ENCODE measurements around the gene EEF2. TPM values are rescaled to one million over a fixed set of nuclear protein-coding genes. Genes with fewer than 3 reads are reported as not detected.

EEF2 gene
- total RNA-seq, 2 experiments from 2014 or later: 2,756 to 2,866 TPM

- no peak overlapping the region for H3K4me3 ChIP-seq (ENCODE audit: low read length)
Observed at GRCh38 chr19:4033028-4033956, 48.0 kb upstream of the EEF2 start.

DNA sequence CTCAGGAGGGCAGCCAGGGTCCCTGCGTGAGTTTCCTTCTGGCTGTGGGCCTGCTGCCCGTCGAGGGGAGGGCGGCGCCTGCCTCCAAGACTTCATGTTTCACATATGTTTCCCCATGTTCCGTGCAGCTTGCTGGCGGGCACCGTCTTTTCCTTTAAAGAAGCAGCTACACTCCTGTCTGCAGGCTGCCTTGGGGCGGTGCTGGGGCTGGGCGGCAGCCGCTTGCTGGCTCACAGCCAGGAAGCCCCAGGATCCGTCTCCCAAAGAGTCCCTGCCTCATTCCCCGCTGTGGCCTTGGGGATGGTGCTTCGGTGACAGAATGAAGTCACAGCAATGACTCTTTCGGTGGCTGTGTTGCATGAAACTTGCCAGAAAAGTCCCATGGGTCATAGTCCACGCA, 47.2 kb upstream of the EEF2 start:
- ChIA-PET POLR2A (no interaction called here), CTCF (no interaction called here)
- H3K36me3 ChIP-seq (ENCODE audit: insufficient read depth, low read length): peaks cover 50% of the 10 kb centered on the region
- ATAC-seq (ENCODE audit: poor library complexity) (no peak), DNase-seq (no peak)
- H3K27me3 Mint-ChIP-seq: no peaks in the 10 kb centered on the region
- no peaks in the 10 kb centered on the region for H3K4me1 ChIP-seq (ENCODE audit: insufficient read depth, low read length)
- intact Hi-C loops (cut with DNase I, micrococcal nuclease): no loop called here
- no peak overlapping the region for H3K4me3 Mint-ChIP-seq
- TF ChIP-seq, protein P1, sequence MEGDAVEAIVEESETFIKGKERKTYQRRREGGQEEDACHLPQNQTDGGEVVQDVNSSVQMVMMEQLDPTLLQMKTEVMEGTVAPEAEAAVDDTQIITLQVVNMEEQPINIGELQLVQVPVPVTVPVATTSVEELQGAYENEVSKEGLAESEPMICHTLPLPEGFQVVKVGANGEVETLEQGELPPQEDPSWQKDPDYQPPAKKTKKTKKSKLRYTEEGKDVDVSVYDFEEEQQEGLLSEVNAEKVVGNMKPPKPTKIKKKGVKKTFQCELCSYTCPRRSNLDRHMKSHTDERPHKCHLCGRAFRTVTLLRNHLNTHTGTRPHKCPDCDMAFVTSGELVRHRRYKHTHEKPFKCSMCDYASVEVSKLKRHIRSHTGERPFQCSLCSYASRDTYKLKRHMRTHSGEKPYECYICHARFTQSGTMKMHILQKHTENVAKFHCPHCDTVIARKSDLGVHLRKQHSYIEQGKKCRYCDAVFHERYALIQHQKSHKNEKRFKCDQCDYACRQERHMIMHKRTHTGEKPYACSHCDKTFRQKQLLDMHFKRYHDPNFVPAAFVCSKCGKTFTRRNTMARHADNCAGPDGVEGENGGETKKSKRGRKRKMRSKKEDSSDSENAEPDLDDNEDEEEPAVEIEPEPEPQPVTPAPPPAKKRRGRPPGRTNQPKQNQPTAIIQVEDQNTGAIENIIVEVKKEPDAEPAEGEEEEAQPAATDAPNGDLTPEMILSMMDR (IDR thresholded peaks at IDR 0.05): no peak
- H3K9me3 ChIP-seq (ENCODE audit: control insufficient read depth in 1 of 2, insufficient read depth in 1 of 2, low read length in 2 of 2): no peaks in the 10 kb centered on the region
- H3K36me3 Mint-ChIP-seq (ENCODE audit: low read depth): peaks cover 7% of the 10 kb centered on the region
- no peaks in the 10 kb centered on the region for H3K9me3 Mint-ChIP-seq
- peak overlapping the region in 1 of 2 donors; percentile 7 for H3K27ac ChIP-seq (ENCODE audit: low read depth in 1 of 2, low read length in 2 of 2)
- H3K4me1 Mint-ChIP-seq (ENCODE audit: low read depth): no peaks in the 10 kb centered on the region
- H3K27ac Mint-ChIP-seq: no peak overlapping the region
- H3K27me3 ChIP-seq (ENCODE audit: control insufficient read depth in 1 of 2, insufficient read depth in 2 of 2, low read length in 2 of 2): no peaks in the 10 kb centered on the region
- H3K4me3 ChIP-seq (ENCODE audit: low read length): no peak overlapping the region

More at GRCh38 chr19:4033028-4033956, 48.0 kb upstream of the EEF2 start:
- POLR2A ChIA-PET: no interaction called here
- TF ChIP-seq, protein P1 (IDR thresholded peaks at IDR 0.05): no peak
- no peak for ATAC-seq (ENCODE audit: poor library complexity)
- peaks cover 6% of the 10 kb centered on the region for H3K36me3 Mint-ChIP-seq (ENCODE audit: low read depth)
- no peaks in the 10 kb centered on the region for H3K4me1 ChIP-seq (ENCODE audit: insufficient read depth, low read length)
- DNase-seq: no peak
- H3K4me3 Mint-ChIP-seq: no peak overlapping the region
- H3K36me3 ChIP-seq (ENCODE audit: insufficient read depth, low read length): peaks cover 50% of the 10 kb centered on the region
- intact Hi-C loops (cut with DNase I, micrococcal nuclease): no loop called here
- no peaks in the 10 kb centered on the region for H3K27me3 Mint-ChIP-seq
- no peak overlapping the region for H3K27ac ChIP-seq (ENCODE audit: low read depth in 1 of 2, low read length in 2 of 2)
- H3K4me1 Mint-ChIP-seq (ENCODE audit: low read depth): no peaks in the 10 kb centered on the region
- H3K9me3 Mint-ChIP-seq: no peaks in the 10 kb centered on the region
- H3K9me3 ChIP-seq (ENCODE audit: control insufficient read depth in 1 of 2, insufficient read depth in 1 of 2, low read length in 2 of 2): no peaks in the 10 kb centered on the region
- no peak overlapping the region for H3K27ac Mint-ChIP-seq
- CTCF ChIA-PET: no interaction called here
- H3K27me3 ChIP-seq (ENCODE audit: control insufficient read depth in 1 of 2, insufficient read depth in 2 of 2, low read length in 2 of 2): no peaks in the 10 kb centered on the region

DNA sequence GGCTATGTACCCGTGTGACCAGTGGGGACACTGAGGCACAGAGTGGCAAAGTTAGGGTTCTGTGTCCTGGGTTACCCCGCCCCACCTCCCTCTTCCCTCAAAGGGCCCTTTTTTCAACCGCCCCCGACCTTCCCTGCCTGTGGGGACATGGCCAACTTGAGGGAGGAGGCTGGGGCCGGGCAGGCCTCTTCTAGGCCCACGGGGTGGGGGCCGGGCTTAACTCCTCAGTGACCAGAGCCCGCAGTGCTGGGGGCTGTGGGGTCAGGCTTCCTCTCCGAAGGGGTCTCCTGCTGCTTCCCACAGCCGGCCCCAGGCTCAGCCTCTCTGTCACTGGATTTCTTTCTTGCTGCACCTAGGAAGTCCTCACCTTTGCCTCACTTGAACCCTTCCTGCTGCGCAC, 46.2 kb upstream of the EEF2 start:
- H3K4me3 ChIP-seq (ENCODE audit: low read length): no peak overlapping the region
- ChIA-PET CTCF (no interaction called here), POLR2A (no interaction called here)
- Mint-ChIP-seq H3K4me1 (ENCODE audit: low read depth) (no peaks in the 10 kb centered on the region), H3K4me3 (no peak overlapping the region), H3K36me3 (ENCODE audit: low read depth) (peaks cover 12% of the 10 kb centered on the region), H3K27me3 (no peaks in the 10 kb centered on the region), H3K27ac (no peak overlapping the region), H3K9me3 (no peaks in the 10 kb centered on the region)
- intact Hi-C loops (cut with DNase I, micrococcal nuclease): no loop called here
- H3K27me3 ChIP-seq (ENCODE audit: control insufficient read depth in 1 of 2, insufficient read depth in 2 of 2, low read length in 2 of 2): no peaks in the 10 kb centered on the region
- TF ChIP-seq, protein P1 (IDR thresholded peaks at IDR 0.05): no peak
- DNase-seq: no peak
- no peaks in the 10 kb centered on the region for H3K4me1 ChIP-seq (ENCODE audit: insufficient read depth, low read length)
- peaks cover 43% of the 10 kb centered on the region for H3K36me3 ChIP-seq (ENCODE audit: insufficient read depth, low read length)
- H3K9me3 ChIP-seq (ENCODE audit: control insufficient read depth in 1 of 2, insufficient read depth in 1 of 2, low read length in 2 of 2): no peaks in the 10 kb centered on the region
- ATAC-seq (ENCODE audit: poor library complexity): no peak
- H3K27ac ChIP-seq (ENCODE audit: low read depth in 1 of 2, low read length in 2 of 2): no peak overlapping the region

Data from CD4-positive, alpha-beta T cell (primary cell).